CD8-positive, alpha-beta memory T cell (primary cell): ENCODE results near the gene PCMT1. TPM values are rescaled to one million over a fixed set of nuclear protein-coding genes. Genes with fewer than 3 reads are reported as not detected.

Experiments used
- CTCF ChIA-PET: fragments of 350-600 bp; sonication (Branson Sonifier 250); formaldehyde crosslinking; loops from one replicate; lab custom pipeline; 2021; ENCODE audit warnings: antibody characterized with exemption; lab: Charles Lee
- POLR2A ChIA-PET: fragments of 350-600 bp; sonication (Branson Sonifier 250); formaldehyde crosslinking; loops from one replicate; lab custom pipeline; 2021; ENCODE audit warnings: antibody characterized with exemption; lab: Charles Lee
- DNase-seq, 5 donors: peaks; one replicate each; pipeline versions ENCODE4 v3.0.0 to v3.0.0-alpha.2; 2020 to 2022; ENCODE audit warnings: mixed read lengths in 1 of 5
- H3K27ac ChIP-seq: one replicate; pipeline ENCODE4 v1.7.0; 2013; ENCODE audit warnings: low read depth, mild to moderate bottlenecking, low read length, moderate library complexity
- H3K27me3 ChIP-seq: 2 replicates; pipeline ENCODE4 v1.7.0; 2013; ENCODE audit warnings: low read length, mild to moderate bottlenecking; ENCODE audit not compliant: insufficient read depth, poor library complexity, severe bottlenecking
- H3K36me3 ChIP-seq: 2 replicates; pipeline ENCODE4 v1.7.0; 2013; ENCODE audit warnings: mild to moderate bottlenecking, low read length, moderate library complexity; ENCODE audit not compliant: insufficient read depth
- H3K4me1 ChIP-seq: 2 replicates; pipeline ENCODE4 v1.7.0; 2013; ENCODE audit warnings: mild to moderate bottlenecking, low read length, moderate library complexity; ENCODE audit not compliant: insufficient read depth
- H3K4me3 ChIP-seq: 2 replicates; pipeline ENCODE4 v1.7.0; 2013; ENCODE audit warnings: mild to moderate bottlenecking, low read length
- H3K9me3 ChIP-seq: 2 replicates; pipeline ENCODE4 v1.7.0; 2013; ENCODE audit warnings: mild to moderate bottlenecking, low read length
- H3K27ac Mint-ChIP-seq, 8 donors: one replicate each; pipeline ENCODE4 v1.8.0; 2020 to 2021; ENCODE audit warnings: mixed read lengths in 8 of 8, mild to moderate bottlenecking in 6 of 8, inconsistent platforms in 3 of 8, moderate library complexity in 3 of 8
- H3K27me3 Mint-ChIP-seq, 2 donors: one replicate each; pipeline ENCODE4 v1.8.0; 2020 to 2021; ENCODE audit warnings: mixed read lengths in 2 of 2, mild to moderate bottlenecking in 1 of 2, moderate library complexity in 1 of 2
- H3K36me3 Mint-ChIP-seq, 3 donors: one replicate each; pipeline ENCODE4 v1.8.0; 2020 to 2021; ENCODE audit warnings: mixed read lengths in 3 of 3, inconsistent platforms in 1 of 3, mild to moderate bottlenecking in 1 of 3
- H3K4me1 Mint-ChIP-seq, 3 donors: one replicate each; pipeline ENCODE4 v1.8.0; 2020 to 2021; ENCODE audit warnings: mixed read lengths in 3 of 3, inconsistent platforms in 1 of 3, mild to moderate bottlenecking in 1 of 3
- H3K4me3 Mint-ChIP-seq, 7 donors: one replicate each; pipeline ENCODE4 v1.8.0; 2020 to 2021; ENCODE audit warnings: mixed read lengths in 7 of 7, mild to moderate bottlenecking in 6 of 7, moderate library complexity in 4 of 7, inconsistent platforms in 2 of 7
- H3K9me3 Mint-ChIP-seq, 5 donors: one replicate each; pipeline ENCODE4 v1.8.0; 2020 to 2022; ENCODE audit warnings: mixed read lengths in 5 of 5, mild to moderate bottlenecking in 3 of 5, moderate library complexity in 2 of 5, inconsistent platforms in 1 of 5
- polyA plus RNA-seq: library from polyadenylated mRNA; unstranded; fragments of 300-500 nt; fragmentation: Illumina TruSeq; gene quantifications from one replicate; pipeline ENCODE4 v1.2.3, GENCODE V29; 2021
- total RNA-seq, 2 experiments: library from RNA; stranded (reverse); gene quantifications; one replicate each; pipeline ENCODE4 v1.2.3, GENCODE V29; 2021

The PCMT1 gene
- total and polyA plus RNA-seq, 3 experiments from 2014 or later: 107 to 148 (median 108) TPM

- no peak overlapping the region for H3K4me3 Mint-ChIP-seq
- peaks cover 23 to 41% (median 27%) of the 10 kb centered on the region in 3 donors for H3K4me1 Mint-ChIP-seq
- no peaks in the 10 kb centered on the region for H3K27me3 ChIP-seq
- no peak overlapping the region for H3K27ac ChIP-seq
- no peaks in the 10 kb centered on the region for H3K27me3 Mint-ChIP-seq
- ChIA-PET CTCF (no interaction called here), POLR2A (no interaction called here)
- no peaks in the 10 kb centered on the region for H3K9me3 ChIP-seq
- peaks cover 9% of the 10 kb centered on the region for H3K36me3 ChIP-seq
- H3K4me1 ChIP-seq: no peaks in the 10 kb centered on the region
- peaks cover 0 to 3% (median 0%) of the 10 kb centered on the region in 5 donors for H3K9me3 Mint-ChIP-seq
- no peak for DNase-seq
- H3K4me3 ChIP-seq: no peak overlapping the region
- peaks cover 8 to 38% (median 18%) of the 10 kb centered on the region in 3 donors for H3K36me3 Mint-ChIP-seq
- H3K27ac Mint-ChIP-seq: peak overlapping the region in 2 of 8 donors; percentile 29 to 43
Measured at GRCh38 chr6:149763866-149764265, 14.3 kb downstream of the PCMT1 start.

DNA sequence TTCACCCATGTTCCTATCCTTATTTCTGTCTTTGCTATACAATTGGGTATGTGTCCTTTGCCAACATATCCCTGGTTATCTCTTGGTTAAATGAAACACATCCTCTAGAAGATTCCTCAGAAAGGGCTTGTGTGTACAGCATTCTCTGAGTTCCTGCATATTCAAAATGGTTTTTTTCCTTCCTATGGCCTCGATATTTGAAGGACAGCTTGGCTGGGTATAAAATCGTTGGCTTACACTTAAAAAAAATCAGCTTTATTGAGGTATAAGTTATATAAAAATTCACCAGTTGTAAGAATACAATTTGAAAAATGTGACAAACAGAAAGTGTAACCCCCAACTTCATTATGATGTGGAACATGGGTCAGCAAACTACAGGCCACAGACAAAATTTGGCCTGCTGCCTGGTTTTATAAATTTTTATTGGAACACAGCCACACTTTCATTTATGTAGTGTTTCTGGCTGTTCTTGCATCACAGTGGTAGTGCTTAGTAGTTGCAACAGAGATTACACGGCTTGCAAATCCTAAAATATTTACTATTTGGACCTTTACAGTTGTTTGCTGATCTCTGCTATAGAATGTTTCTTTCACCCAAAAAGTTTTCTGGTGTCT is 16.7 kb downstream of the PCMT1 start:
- CTCF ChIA-PET: no interaction called here
- no peaks in the 10 kb centered on the region for H3K27me3 Mint-ChIP-seq
- Histone ChIP-seq H3K27me3 (no peaks in the 10 kb centered on the region), H3K4me1 (no peaks in the 10 kb centered on the region), H3K27ac (no peak overlapping the region), H3K9me3 (no peaks in the 10 kb centered on the region), H3K4me3 (no peak overlapping the region), H3K36me3 (peaks cover 9% of the 10 kb centered on the region)
- POLR2A ChIA-PET: no interaction called here
- peak overlapping the region in 1 of 8 donors; percentile 48 for H3K27ac Mint-ChIP-seq
- no peak for DNase-seq
- no peak overlapping the region for H3K4me3 Mint-ChIP-seq
- H3K36me3 Mint-ChIP-seq: peaks cover 8 to 33% (median 18%) of the 10 kb centered on the region in 3 donors
- H3K9me3 Mint-ChIP-seq: peaks cover 0 to 3% (median 0%) of the 10 kb centered on the region in 5 donors
- peaks cover 23 to 33% (median 26%) of the 10 kb centered on the region in 3 donors for H3K4me1 Mint-ChIP-seq

DNA sequence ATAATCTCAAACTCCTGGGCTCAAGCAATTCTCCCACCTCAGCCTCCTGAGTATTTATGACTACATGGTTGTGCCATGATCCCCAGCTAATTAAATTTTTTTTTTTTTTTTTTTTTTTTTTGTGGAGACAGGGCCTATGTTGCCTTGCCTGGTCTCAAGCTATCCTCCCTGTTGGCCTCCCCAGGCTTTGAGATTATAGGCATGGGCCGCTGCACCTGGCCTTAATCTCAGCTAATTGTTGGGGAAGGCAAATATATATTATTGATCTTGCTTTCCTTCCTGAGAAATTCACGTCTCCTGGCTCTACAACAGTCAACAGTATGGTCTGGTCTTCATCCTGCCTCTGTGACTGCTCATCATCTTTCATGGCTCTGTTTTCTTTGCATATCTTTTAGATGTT is 20.1 kb downstream of the PCMT1 start:
- H3K36me3 Mint-ChIP-seq: peaks cover 8 to 45% (median 18%) of the 10 kb centered on the region in 3 donors
- peaks cover 10 to 14% (median 11%) of the 10 kb centered on the region in 3 donors for H3K4me1 Mint-ChIP-seq
- ChIA-PET CTCF (interaction anchor here (1.1 kb wide), 1 partner anchor 94 kb away, joined by 4 read pairs; no protein-coding TSS in a partner anchor), POLR2A (no interaction called here)
- no peaks in the 10 kb centered on the region for H3K27me3 Mint-ChIP-seq
- H3K4me3 Mint-ChIP-seq: no peak overlapping the region
- Histone ChIP-seq H3K4me3 (no peak overlapping the region), H3K4me1 (no peaks in the 10 kb centered on the region), H3K9me3 (no peaks in the 10 kb centered on the region), H3K36me3 (peaks cover 17% of the 10 kb centered on the region), H3K27ac (no peak overlapping the region), H3K27me3 (no peaks in the 10 kb centered on the region)
- H3K27ac Mint-ChIP-seq: peak overlapping the region in 1 of 8 donors; percentile 43
- H3K9me3 Mint-ChIP-seq: peaks cover 0 to 3% (median 0%) of the 10 kb centered on the region in 5 donors
- DNase-seq: no peak

DNA sequence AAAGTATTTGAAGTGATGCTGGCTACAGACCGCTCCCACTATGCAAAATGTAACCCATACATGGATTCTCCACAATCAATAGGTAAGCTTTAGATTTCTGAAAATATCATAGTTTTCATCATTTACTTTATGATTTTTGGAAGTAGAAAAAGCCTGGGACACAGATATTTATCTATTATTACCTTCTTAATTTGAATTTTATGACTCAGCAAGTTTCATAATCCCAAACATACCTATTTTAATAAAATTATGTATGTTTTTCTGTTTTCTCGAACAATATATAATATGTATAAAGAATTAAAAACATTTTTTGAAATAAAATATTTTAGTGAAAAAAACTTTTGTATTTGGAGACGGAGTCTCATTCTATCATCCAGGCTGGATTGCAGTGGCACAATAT is 21.6 kb downstream of the PCMT1 start:
- H3K4me1 Mint-ChIP-seq: peaks cover 10 to 14% (median 11%) of the 10 kb centered on the region in 3 donors
- H3K9me3 Mint-ChIP-seq: peaks cover 0 to 3% (median 0%) of the 10 kb centered on the region in 5 donors
- H3K27me3 ChIP-seq: no peaks in the 10 kb centered on the region
- H3K27ac Mint-ChIP-seq: no peak overlapping the region
- DNase-seq: no peak
- no peaks in the 10 kb centered on the region for H3K4me1 ChIP-seq
- H3K36me3 ChIP-seq: peaks cover 15% of the 10 kb centered on the region
- no peak overlapping the region for H3K27ac ChIP-seq
- H3K36me3 Mint-ChIP-seq: peaks cover 4 to 48% (median 17%) of the 10 kb centered on the region in 3 donors
- H3K9me3 ChIP-seq: no peaks in the 10 kb centered on the region
- ChIA-PET CTCF (interaction anchor here (1.0 kb wide), 1 partner anchor 86 kb away, joined by 3 read pairs; no protein-coding TSS in a partner anchor), POLR2A (no interaction called here)
- H3K4me3 ChIP-seq: no peak overlapping the region
- H3K27me3 Mint-ChIP-seq: no peaks in the 10 kb centered on the region
- H3K4me3 Mint-ChIP-seq: no peak overlapping the region

GRCh38 chr6:149771925-149772324 is 22.4 kb downstream of the PCMT1 start:
- Histone ChIP-seq H3K4me1 (no peaks in the 10 kb centered on the region), H3K27me3 (no peaks in the 10 kb centered on the region), H3K4me3 (no peak overlapping the region), H3K9me3 (no peaks in the 10 kb centered on the region), H3K27ac (no peak overlapping the region), H3K36me3 (peaks cover 8% of the 10 kb centered on the region)
- peaks cover 0 to 47% (median 14%) of the 10 kb centered on the region in 3 donors for H3K36me3 Mint-ChIP-seq
- peaks cover 10 to 11% (median 11%) of the 10 kb centered on the region in 3 donors for H3K4me1 Mint-ChIP-seq
- H3K27ac Mint-ChIP-seq: peak overlapping the region in 2 of 8 donors; percentile 14 to 58
- CTCF ChIA-PET: no interaction called here
- DNase-seq: no peak
- H3K9me3 Mint-ChIP-seq: no peaks in the 10 kb centered on the region
- no peaks in the 10 kb centered on the region for H3K27me3 Mint-ChIP-seq
- POLR2A ChIA-PET: no interaction called here
- no peak overlapping the region for H3K4me3 Mint-ChIP-seq

DNA sequence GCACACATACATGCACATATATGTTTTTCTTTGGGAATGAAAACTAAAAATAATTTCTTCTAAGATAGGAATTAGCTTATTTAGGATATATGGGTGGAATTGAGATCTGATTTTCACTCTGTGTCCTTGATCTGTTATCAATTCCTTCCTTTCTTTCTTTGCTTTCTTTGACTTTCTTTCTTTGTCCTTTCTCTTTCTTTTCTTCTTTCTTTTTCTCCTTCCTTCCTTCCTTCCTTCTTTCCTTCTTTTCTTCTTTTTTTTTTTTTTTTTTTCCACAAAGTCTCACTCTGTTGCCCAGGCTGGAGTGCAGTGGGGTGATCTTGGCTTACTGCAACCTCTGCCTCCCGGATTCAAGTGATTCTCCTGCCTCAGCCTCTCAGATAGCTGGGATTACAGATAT is 28.1 kb downstream of the PCMT1 start:
- peak overlapping the region in 1 of 8 donors; percentile 40 for H3K27ac Mint-ChIP-seq
- no peaks in the 10 kb centered on the region for H3K4me1 ChIP-seq
- H3K27me3 Mint-ChIP-seq: no peaks in the 10 kb centered on the region
- no peak overlapping the region for H3K4me3 Mint-ChIP-seq
- no peak overlapping the region for H3K27ac ChIP-seq
- ChIA-PET CTCF (no interaction called here), POLR2A (no interaction called here)
- H3K4me3 ChIP-seq: no peak overlapping the region
- H3K36me3 ChIP-seq: peaks cover 3% of the 10 kb centered on the region
- H3K36me3 Mint-ChIP-seq: peaks cover 0 to 51% (median 8%) of the 10 kb centered on the region in 3 donors
- peaks cover 0 to 3% (median 0%) of the 10 kb centered on the region in 3 donors for H3K4me1 Mint-ChIP-seq
- no peaks in the 10 kb centered on the region for H3K9me3 Mint-ChIP-seq
- no peaks in the 10 kb centered on the region for H3K9me3 ChIP-seq
- no peak for DNase-seq
- no peaks in the 10 kb centered on the region for H3K27me3 ChIP-seq

DNA sequence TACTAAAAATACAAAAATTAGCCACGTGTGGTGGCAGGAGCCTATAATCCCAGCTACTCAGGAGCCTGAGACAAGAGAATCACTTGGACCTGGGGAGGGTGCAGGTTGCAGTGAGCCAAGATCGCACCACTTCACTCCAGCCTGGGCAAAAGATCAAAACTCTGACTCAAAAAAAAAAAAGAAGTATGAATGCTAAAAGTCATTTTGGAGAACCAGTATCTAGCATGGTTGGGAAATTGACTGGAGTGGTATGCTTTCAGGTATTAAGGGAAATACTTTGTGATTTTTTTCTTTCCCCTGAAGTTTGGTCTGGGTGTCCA is 30.1 kb downstream of the PCMT1 start:
- no peak for DNase-seq
- peaks cover 3% of the 10 kb centered on the region for H3K36me3 ChIP-seq
- no peak overlapping the region for H3K4me3 ChIP-seq
- H3K9me3 ChIP-seq: no peaks in the 10 kb centered on the region
- Mint-ChIP-seq H3K4me1 (peaks cover 0 to 3% (median 0%) of the 10 kb centered on the region in 3 donors), H3K4me3 (no peak overlapping the region), H3K27me3 (no peaks in the 10 kb centered on the region), H3K36me3 (peaks cover 0 to 61% (median 16%) of the 10 kb centered on the region in 3 donors), H3K27ac (no peak overlapping the region), H3K9me3 (no peaks in the 10 kb centered on the region)
- H3K27me3 ChIP-seq: no peaks in the 10 kb centered on the region
- CTCF ChIA-PET: interaction anchor here (1.1 kb wide), 1 partner anchor 11 kb away, joined by 3 read pairs; no protein-coding TSS in a partner anchor
- no peak overlapping the region for H3K27ac ChIP-seq
- POLR2A ChIA-PET: no interaction called here
- no peaks in the 10 kb centered on the region for H3K4me1 ChIP-seq

DNA sequence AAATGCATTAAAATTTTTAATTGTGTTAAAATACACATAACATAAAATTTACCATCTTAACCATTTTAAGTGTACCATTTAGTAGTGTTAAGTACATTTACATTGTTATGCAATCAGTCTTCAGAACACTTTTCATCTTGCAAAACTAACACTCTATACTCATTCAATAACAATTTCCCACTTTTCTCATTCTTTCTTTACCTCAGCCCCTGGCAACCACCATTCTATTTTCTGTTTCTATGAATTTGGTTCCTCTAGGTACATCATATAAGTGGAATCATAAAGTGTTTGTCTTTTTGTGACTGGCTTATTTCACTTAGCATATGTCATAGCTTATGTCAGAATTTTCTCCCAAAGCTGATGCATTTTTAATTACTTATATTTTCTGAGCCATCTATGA is 32.2 kb downstream of the PCMT1 start:
- POLR2A ChIA-PET: no interaction called here
- Histone ChIP-seq H3K4me3 (no peak overlapping the region), H3K36me3 (peaks cover 3% of the 10 kb centered on the region), H3K9me3 (no peaks in the 10 kb centered on the region), H3K27me3 (no peaks in the 10 kb centered on the region), H3K27ac (no peak overlapping the region), H3K4me1 (no peaks in the 10 kb centered on the region)
- H3K27me3 Mint-ChIP-seq: no peaks in the 10 kb centered on the region
- H3K4me3 Mint-ChIP-seq: no peak overlapping the region
- H3K9me3 Mint-ChIP-seq: no peaks in the 10 kb centered on the region
- H3K4me1 Mint-ChIP-seq: peaks cover 0 to 3% (median 0%) of the 10 kb centered on the region in 3 donors
- CTCF ChIA-PET: no interaction called here
- no peak for DNase-seq
- H3K36me3 Mint-ChIP-seq: peaks cover 0 to 51% (median 13%) of the 10 kb centered on the region in 3 donors
- H3K27ac Mint-ChIP-seq: no peak overlapping the region
